ENCODE results near the gene SUPT20HL2. TPM values are rescaled to one million over a fixed set of nuclear protein-coding genes. Genes with fewer than 3 reads are reported as not detected.

The SUPT20HL2 gene
- total RNA-seq, result not detected in 2 replicates

DNA sequence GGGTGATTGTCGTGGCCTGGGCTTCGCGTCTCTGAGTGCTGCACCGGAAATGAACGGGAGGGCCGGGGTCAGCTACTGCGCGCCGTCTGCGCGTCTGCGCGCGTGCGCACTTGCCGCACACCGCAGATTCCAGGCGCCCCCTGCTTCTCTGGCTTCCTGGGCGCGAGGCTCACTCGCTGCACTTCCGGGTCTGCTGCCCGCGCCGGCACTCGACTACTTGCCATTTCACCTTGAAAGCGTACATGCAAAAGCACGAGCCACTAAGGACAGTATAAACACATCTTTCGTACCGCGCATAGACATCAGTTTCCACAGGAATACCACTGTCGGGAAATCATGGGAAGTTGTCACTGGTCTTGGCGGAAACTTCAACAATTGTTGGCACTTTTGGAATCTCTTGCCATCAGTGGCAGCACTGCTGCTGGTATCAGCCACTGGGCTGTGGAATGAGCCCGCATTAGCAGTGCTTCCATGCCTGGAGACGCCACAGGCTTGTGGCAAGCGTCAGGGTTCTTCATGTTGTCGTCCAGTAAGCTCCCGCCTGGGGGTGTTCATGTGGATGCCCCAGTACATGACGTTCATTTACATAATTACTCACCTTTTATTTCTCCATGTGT, at the start of gene SUPT20HL2:
SUPT20HL2 (minus strand) TSS at position 51 of the 617 bp plus-strand sequence. CDS start 754 bp downstream, outside the sequence.

GRCh38 chrX:24360272-24360671, 46.4 kb upstream of the SUPT20HL2 start, which contains the start of gene SUPT20HL1:
Gene SUPT20HL1 (plus strand): TSS chrX:24360639. CDS start chrX:24362761, 2,122 bp downstream.

Other genes with a start within 250 kb of the SUPT20HL2 start
- 16.7 and 21.9 TPM in 2 replicates for gene ZFX, start 164.3 kb downstream of the SUPT20HL2 start, total RNA-seq
- gene SUPT20HL1, start 46.6 kb upstream of the SUPT20HL2 start, total RNA-seq, result not detected in 2 replicates
- gene PDK3, start 151.2 kb upstream of the SUPT20HL2 start, total RNA-seq, result 4.1 and 5.5 TPM in 2 replicates

All from pericardium fibroblast (primary cell).